Mesodermal cell (in vitro differentiated cells): Measurements from ENCODE around the gene DRD2.

Experiments
- H3K27ac ChIP-seq: 2 replicates; pipeline ENCODE4 v1.7.0; 2013; ENCODE audit warnings: mild to moderate bottlenecking, low read depth, low read length, moderate library complexity; ENCODE audit not compliant: severe bottlenecking
- H3K36me3 ChIP-seq: 2 replicates; pipeline ENCODE4 v1.7.1; 2013; ENCODE audit warnings: mild to moderate bottlenecking, low read length, moderate library complexity; ENCODE audit not compliant: control insufficient read depth, insufficient read depth
- H3K4me1 ChIP-seq: one replicate; pipeline ENCODE4 v1.7.1; 2013; ENCODE audit warnings: mild to moderate bottlenecking, low read length; ENCODE audit not compliant: insufficient read depth, control insufficient read depth, poor library complexity, severe bottlenecking
- H3K4me3 ChIP-seq: 2 replicates; pipeline ENCODE4 v1.7.0; 2013; ENCODE audit warnings: low read length, control low read depth, mild to moderate bottlenecking; ENCODE audit not compliant: insufficient read depth, poor library complexity, severe bottlenecking; ENCODE audit errors: extremely low read depth
- H3K9me3 ChIP-seq: 2 replicates; pipeline ENCODE4 v1.7.1; 2013; ENCODE audit warnings: mild to moderate bottlenecking, low read length, moderate library complexity; ENCODE audit not compliant: control insufficient read depth
- WGBS, 2 experiments: methylation state at CpG; one replicate each; pipeline ENCODE4 v1.1.5; 2013; ENCODE audit warnings: missing lambda C conversion rate in 2 of 2; ENCODE audit not compliant: insufficient coverage in 2 of 2; 5-methylcytosine and 5-hydroxymethylcytosine counted together

The DRD2 gene

DNA sequence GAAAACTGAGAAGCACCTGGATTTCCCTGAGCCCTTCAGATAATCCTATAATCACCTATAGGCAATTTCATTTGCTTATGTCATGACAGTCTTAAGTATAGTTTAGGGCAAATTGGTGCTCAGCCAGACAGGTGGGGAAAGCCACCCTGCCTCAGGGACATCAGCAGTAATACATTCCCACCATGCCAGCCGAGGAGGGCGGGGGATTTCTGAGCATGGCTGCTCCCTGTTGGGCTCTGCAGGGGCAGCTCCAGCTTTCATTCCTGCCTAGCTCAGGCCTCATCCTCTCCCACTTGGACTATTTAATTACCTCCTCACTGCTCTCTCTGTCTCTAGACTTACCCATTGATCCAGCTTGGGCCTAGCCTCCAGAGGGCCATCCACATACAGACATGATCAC is 9.0 kb upstream of the DRD2 start:
- no peaks in the 10 kb centered on the region for H3K36me3 ChIP-seq
- no peak overlapping the region for H3K4me3 ChIP-seq
- H3K4me1 ChIP-seq: no peaks in the 10 kb centered on the region
- no peaks in the 10 kb centered on the region for H3K9me3 ChIP-seq
- 85 to 94% methylated on average over 2 of the region's 2 CpGs for WGBS, 2 experiments
- no peak overlapping the region for H3K27ac ChIP-seq

- Histone ChIP-seq H3K36me3 (no peaks in the 10 kb centered on the region), H3K4me3 (no peak overlapping the region), H3K9me3 (no peaks in the 10 kb centered on the region), H3K4me1 (no peaks in the 10 kb centered on the region), H3K27ac (no peak overlapping the region)
- 93 to 100% methylated on average over 3 of the region's 3 CpGs for WGBS, 2 experiments
Observed at GRCh38 chr11:113481672-113482071, 6.5 kb upstream of the DRD2 start.

GRCh38 chr11:113481226-113481625 is 6.0 kb upstream of the DRD2 start:
- Histone ChIP-seq H3K4me3 (no peak overlapping the region), H3K27ac (no peak overlapping the region), H3K4me1 (no peaks in the 10 kb centered on the region), H3K36me3 (no peaks in the 10 kb centered on the region), H3K9me3 (no peaks in the 10 kb centered on the region)

DNA sequence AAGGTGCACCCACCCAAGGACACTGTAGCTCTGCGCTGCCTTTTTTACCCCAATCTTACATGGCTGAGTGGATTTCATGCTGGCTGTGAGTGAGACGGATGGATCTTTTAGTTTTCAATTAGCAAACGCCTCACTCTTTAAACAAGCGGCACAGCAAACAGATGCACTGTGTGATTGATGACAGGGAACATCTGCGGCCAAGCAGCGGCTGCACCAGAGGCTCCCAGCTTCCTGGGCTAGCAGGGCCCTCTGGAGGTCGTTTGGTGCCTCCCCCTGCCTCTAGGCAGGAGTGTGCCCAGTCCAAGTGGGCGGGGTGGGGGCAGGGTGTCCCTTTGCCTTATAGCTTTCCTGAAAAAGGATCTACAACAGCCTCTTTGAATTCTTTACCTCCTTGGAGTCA is 2.1 kb upstream of the DRD2 start:
- Histone ChIP-seq H3K27ac (no peak overlapping the region), H3K4me3 (no peak overlapping the region), H3K9me3 (no peaks in the 10 kb centered on the region), H3K4me1 (peaks cover 4% of the 10 kb centered on the region), H3K36me3 (no peaks in the 10 kb centered on the region)
- 19 to 29% methylated on average over 4 to 6 of the region's 8 CpGs for WGBS, 2 experiments

DNA sequence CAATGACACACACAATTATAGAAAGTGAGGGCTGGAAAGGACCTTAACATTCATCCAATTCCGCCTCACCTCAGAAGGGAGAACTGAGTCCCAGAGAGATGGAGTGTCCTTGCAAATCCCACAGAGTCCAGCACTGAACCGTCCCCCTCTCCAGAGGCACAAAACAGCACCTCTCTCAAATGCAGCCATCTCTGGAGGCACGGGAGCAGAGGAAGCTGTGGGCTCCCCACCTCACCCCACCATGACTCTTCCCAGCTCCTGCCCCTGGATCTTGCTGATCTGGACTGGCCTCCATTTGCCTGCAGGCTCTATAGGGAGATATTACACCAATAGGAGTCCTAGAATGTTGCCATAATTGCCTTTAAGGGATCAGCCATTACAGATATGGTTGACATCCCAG is 1.4 kb upstream of the DRD2 start:
- Histone ChIP-seq H3K4me3 (no peak overlapping the region), H3K36me3 (no peaks in the 10 kb centered on the region), H3K4me1 (peaks cover 4% of the 10 kb centered on the region), H3K27ac (no peak overlapping the region), H3K9me3 (no peaks in the 10 kb centered on the region)
- 84 to 86% methylated on average over 1 to 2 of the region's 3 CpGs for WGBS, 2 experiments

DNA sequence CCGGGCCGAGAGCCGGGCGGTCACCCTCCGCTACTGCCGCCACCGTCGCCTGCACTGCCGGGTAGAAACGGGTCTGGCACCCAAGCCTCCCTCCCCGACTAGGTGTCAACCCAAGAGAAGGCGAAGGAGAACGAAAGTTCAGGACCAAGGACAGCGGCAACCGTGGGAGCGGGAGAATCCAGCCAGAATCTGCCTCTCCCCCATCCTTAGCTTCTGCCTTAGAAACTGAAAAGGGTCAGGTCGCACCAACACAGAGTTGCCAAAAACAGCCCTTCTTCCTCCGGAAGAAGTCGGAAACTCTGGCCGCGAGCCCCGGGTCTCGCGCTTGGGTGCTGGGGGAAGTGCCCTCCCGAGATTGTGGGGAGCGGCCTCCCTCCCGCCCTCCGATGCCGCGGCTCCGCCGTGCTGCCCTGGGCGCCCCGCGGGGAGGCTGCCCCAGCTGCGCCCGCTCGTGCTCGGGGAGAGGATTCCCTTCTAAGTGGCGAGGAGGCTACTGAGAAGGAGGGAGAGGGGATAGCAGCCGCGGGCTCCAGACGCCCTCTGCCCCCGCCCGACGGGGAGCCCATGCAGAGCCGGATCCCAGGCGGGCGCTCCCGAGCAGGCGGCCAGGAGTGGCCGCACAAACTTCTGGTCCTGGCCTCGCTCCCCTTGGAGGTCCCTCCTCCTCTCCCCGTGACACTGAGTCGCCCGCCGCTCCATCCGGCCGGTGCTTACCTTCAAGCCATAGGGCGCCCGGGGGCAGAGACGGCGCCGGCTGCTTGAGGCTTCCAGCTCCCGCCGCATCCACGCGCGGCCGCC is 637 bp downstream of the DRD2 start:
- Histone ChIP-seq H3K27ac (no peak overlapping the region), H3K9me3 (no peaks in the 10 kb centered on the region), H3K4me1 (peaks cover 4% of the 10 kb centered on the region), H3K36me3 (no peaks in the 10 kb centered on the region), H3K4me3 (peak overlapping the region; percentile 24)
- 0 to 1% methylated on average over 47 to 61 of the region's 70 CpGs for WGBS, 2 experiments

DNA sequence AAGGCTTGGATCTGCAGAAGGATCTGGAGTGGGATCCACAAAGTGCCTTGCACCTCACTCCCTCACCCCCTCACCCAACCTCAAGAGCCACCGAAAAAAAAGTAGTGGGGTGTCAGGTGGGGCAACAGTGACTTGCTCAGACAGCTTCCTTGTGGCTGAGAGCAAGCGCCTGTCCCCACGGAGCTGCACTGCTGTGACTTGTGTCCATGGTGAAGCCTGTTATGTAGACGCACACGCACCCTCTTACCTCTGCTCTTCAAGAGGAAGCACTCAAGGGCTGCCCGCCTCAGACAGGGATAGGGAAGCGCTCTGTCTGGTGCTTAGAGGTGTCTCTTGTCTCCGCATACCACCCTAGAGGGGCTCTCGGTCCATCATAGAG is 1.2 kb downstream of the DRD2 start:
- H3K27ac ChIP-seq: no peak overlapping the region
- H3K4me1 ChIP-seq: peaks cover 4% of the 10 kb centered on the region
- 16 to 22% methylated on average over 6 to 8 of the region's 9 CpGs for WGBS, 2 experiments
- H3K9me3 ChIP-seq: no peaks in the 10 kb centered on the region
- no peak overlapping the region for H3K4me3 ChIP-seq
- no peaks in the 10 kb centered on the region for H3K36me3 ChIP-seq

DNA sequence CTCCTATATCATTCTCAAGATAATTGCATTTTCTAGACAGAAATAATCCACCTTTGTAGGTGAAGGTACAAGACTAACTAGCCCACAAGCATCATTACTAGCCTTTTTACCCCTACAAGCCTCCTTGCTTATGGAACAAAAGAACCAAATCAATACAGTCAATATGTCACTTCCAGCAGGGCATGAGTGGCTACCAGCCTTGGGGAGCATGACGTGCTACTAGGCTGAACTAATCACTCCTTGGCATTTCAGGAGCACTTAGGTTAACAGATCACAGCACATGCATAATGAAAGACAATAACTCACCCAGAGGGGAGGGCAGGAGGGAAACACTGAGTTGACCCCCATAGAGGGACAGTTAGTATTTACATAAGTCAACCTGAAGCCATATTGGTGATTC is 2.7 kb downstream of the DRD2 start:
- WGBS, 2 experiments: 50% methylated on average over 1 of the region's 1 CpG; no CpG with 5 or more reads in 1 of the 2 experiments

GRCh38 chr11:113470233-113470632 is 5.0 kb downstream of the DRD2 start:
- Histone ChIP-seq H3K27ac (no peak overlapping the region), H3K9me3 (no peaks in the 10 kb centered on the region), H3K4me1 (peaks cover 4% of the 10 kb centered on the region), H3K36me3 (no peaks in the 10 kb centered on the region), H3K4me3 (no peak overlapping the region)
- WGBS, 2 experiments: 55 to 59% methylated on average over 4 to 5 of the region's 5 CpGs

More for the DNA sequence above, 2.7 kb downstream of the DRD2 start:
- Histone ChIP-seq H3K4me3 (no peak overlapping the region), H3K4me1 (peaks cover 4% of the 10 kb centered on the region), H3K36me3 (no peaks in the 10 kb centered on the region), H3K9me3 (no peaks in the 10 kb centered on the region), H3K27ac (no peak overlapping the region)

DNA sequence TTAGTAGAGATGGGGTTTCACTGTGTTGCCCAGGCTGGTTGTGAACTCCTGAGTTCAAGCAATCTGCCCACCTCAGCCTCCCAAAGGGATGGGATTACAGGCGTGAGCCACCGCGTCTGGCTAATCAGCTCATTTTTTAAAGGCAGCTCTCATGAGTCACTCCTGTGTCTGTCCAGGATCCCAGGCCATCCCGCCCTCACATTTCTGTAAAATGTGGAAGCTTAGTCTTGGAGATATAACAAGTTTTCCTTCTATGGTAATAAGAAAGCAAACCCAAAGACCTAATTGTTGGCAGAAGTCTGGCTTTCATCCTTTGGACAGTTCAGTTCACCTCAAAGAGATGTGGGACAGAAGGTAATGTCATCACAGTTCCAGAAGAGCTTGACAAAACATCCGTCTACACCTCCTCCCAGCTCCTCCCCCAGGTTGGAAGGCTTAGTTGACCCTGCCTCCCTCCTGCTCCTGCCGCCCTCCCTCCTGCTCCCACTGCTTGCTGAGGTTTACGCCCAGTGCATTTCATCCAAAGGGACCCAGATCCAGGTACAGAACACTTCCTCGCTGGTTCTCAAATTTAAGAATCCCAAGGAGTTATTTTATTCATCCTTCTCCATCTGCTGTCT is 6.4 kb downstream of the DRD2 start:
- no peak overlapping the region for H3K4me3 ChIP-seq
- 85 to 86% methylated on average over 7 to 8 of the region's 8 CpGs for WGBS, 2 experiments
- no peaks in the 10 kb centered on the region for H3K9me3 ChIP-seq
- H3K4me1 ChIP-seq: no peaks in the 10 kb centered on the region
- H3K36me3 ChIP-seq: no peaks in the 10 kb centered on the region
- no peak overlapping the region for H3K27ac ChIP-seq

DNA sequence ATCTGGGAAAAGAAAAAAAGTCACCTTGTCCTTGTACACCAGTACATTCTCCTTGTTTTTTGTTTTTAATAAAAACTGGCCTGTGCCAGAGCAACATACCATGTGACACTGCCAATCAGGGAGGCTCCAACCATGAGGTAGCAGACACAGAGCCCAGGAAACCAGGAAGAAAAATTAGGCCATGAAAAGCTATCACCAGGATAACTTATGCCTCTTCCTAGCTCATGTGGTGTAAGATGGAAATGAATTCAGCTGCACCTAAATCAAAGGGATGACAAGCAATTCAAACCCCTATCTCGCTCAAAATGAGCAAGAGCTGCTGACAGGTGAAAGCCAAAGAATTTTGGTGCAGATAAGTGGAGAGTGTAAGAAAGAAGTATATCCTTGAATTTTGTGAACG is 7.7 kb downstream of the DRD2 start:
- no peak overlapping the region for H3K4me3 ChIP-seq
- no peaks in the 10 kb centered on the region for H3K4me1 ChIP-seq
- no peak overlapping the region for H3K27ac ChIP-seq
- H3K36me3 ChIP-seq: no peaks in the 10 kb centered on the region
- no peaks in the 10 kb centered on the region for H3K9me3 ChIP-seq
- 67 to 100% methylated on average over 1 to 2 of the region's 2 CpGs for WGBS, 2 experiments
